Right lobe of liver (tissue), 6 donors: ENCODE data around the gene RABL6. TPM values are rescaled to one million over a fixed set of nuclear protein-coding genes. Genes with fewer than 3 reads are reported as not detected.

ENCODE experiments used
- ATAC-seq, 4 donors: fragments of 200-7000 bp; cut with Tn5 transposase; one replicate each; pipeline ENCODE4 v1.9.1; 2020; ENCODE audit warnings: mild to moderate bottlenecking in 4 of 4, moderate library complexity in 4 of 4
- DNase-seq, 3 donors: peaks; one replicate each; pipeline ENCODE4 v3.0.0-alpha.2; 2020
- H3K27ac ChIP-seq, 3 donors: fragments of 200-600 bp; one replicate each; pipeline ENCODE4 v1.8.0; 2022
- H3K27me3 ChIP-seq, 2 donors: fragments of 200-600 bp; one replicate each; pipeline ENCODE4 v1.8.0; 2022
- H3K36me3 ChIP-seq, 4 donors: fragments of 200-600 bp; sonication (generic) in 1 of 4; one replicate each; pipeline versions ENCODE4 v1.5.1 to v1.8.0; 2017 to 2022; ENCODE audit warnings: control low read depth in 1 of 4
- H3K4me1 ChIP-seq, 4 donors: fragments of 200-600 bp; sonication (generic) in 1 of 4; one replicate each; pipeline versions ENCODE4 v1.5.1 to v1.8.0; 2017 to 2022; ENCODE audit warnings: control low read depth in 1 of 4
- H3K4me3 ChIP-seq, 3 donors: fragments of 200-600 bp; one replicate each; pipeline ENCODE4 v1.8.0; 2022
- H3K9me3 ChIP-seq, 4 donors: fragments of 200-600 bp; sonication (generic) in 1 of 4; one replicate each; pipeline versions ENCODE4 v1.5.1 to v1.8.0; 2017 to 2022; ENCODE audit warnings: control low read depth in 1 of 4
- CTCF ChIP-seq, 4 donors: fragments of 200-600 bp in 3 of 4; fragments of 450-650 bp in 1 of 4; IDR thresholded peaks; one replicate each; pipeline versions ENCODE4 v1.5.1 to v1.8.0; 2016 to 2022; ENCODE audit warnings: antibody characterized with exemption in 4 of 4, mild to moderate bottlenecking in 2 of 4
- POLR2A ChIP-seq: fragments of 450-650 bp; IDR thresholded peaks from one replicate; pipeline ENCODE4 v1.6.1; 2017; ENCODE audit warnings: antibody characterized with exemption, mild to moderate bottlenecking
- WGBS: methylation state at CpG from one replicate; pipeline ENCODE4 v1.1.6; 2018; ENCODE audit warnings: low coverage, low lambda C conversion rate; ENCODE audit not compliant: insufficient coverage; ENCODE audit errors: missing lambda C conversion rate; 5-methylcytosine and 5-hydroxymethylcytosine counted together
- intact Hi-C, 2 donors: fragments of 100-400 bp; cut with DNase I; formaldehyde crosslinking; loops; one replicate each; pipeline versions ENCODE4 v1.11.2 to v1.14.1; 2022
- long read RNA-seq: library from polyadenylated mRNA; unstranded; transcript quantifications from one replicate; pipeline ENCODE4 v2.0.0, GENCODE V29; 2019
- total RNA-seq, 6 experiments: library from RNA; depleted of rRNA in 2 of 6; stranded (reverse); fragments of >200 nt in 2 of 6; fragmentation: NEBNext Ultra II Directional in 3 of 6; extraction: Animal tissue kit (Norgen Biotek cat#: 25700) in 3 of 6; gene quantifications; one replicate each; pipeline versions ENCODE4 v1.1.0 to v1.2.4, GENCODE V29; 2016 to 2023
- donor health status: DM: no; HTN: yes; CAD: no.
- donor health status: DM: no; HTN: no; CAD: no.
- donor health status: DM: no; HTN: no; CAD: no.
- donor health status: DM: no; HTN: yes; CAD: no.
- donor health status: DM: no; HTN: yes; CAD: no.

RABL6 gene
- total RNA-seq, result 10 to 100 TPM in 4 of 6 experiments, 1 to 10 TPM in 2; 8.0 to 14.8 (median 12.4) TPM
- long read RNA-seq, partial matches to known transcripts, result 1 of 1 reads
- long read RNA-seq, other reads (novel, unspliced or antisense), result 0 of 1 reads

GRCh38 chr9:136807281-136808074, at the start of gene RABL6:
Gene RABL6, plus strand, starts transcription at chr9:136807948. Its CDS starts 249 bp downstream, at chr9:136808197.
- Histone ChIP-seq H3K27me3 (no peaks in the 10 kb centered on the region), H3K4me3 (peak within 1 kb of the TSS; percentile 75 to 92 (median 86)), H3K36me3 (peaks cover 0 to 3% (median 0%) of the 10 kb centered on the region in 4 donors), H3K9me3 (no peaks in the 10 kb centered on the region), H3K4me1 (peaks cover 0 to 14% (median 0%) of the 10 kb centered on the region in 4 donors), H3K27ac (peak within 1 kb of the TSS; percentile 77 to 83 (median 83))
- DNase-seq, result peak; percentile 81 to 82 (median 82)
- ATAC-seq, result peak; percentile 79 to 91 (median 84)
- peak in 1 of 4 donors; percentile 4 for TF ChIP-seq CTCF (IDR thresholded peaks at IDR 0.05)
- TF ChIP-seq POLR2A, result peak; percentile 81
- WGBS, result 0% methylated on average over 10 of the region's 96 CpGs
- intact Hi-C loops, result no loop called here

GRCh38 chr9:136759001-136759400, 48.7 kb upstream of the RABL6 start:
- WGBS, result no CpG with 5 or more reads among the region's 9 CpGs
- H3K27me3 ChIP-seq, result no peaks in the 10 kb centered on the region
- no peak for TF ChIP-seq CTCF (IDR thresholded peaks at IDR 0.05)
- TF ChIP-seq POLR2A, result no peak

GRCh38 chr9:136759436-136760325, 48.1 kb upstream of the RABL6 start:
- Histone ChIP-seq H3K9me3 (no peaks in the 10 kb centered on the region), H3K4me3 (no peak overlapping the region), H3K36me3 (no peaks in the 10 kb centered on the region), H3K27me3 (no peaks in the 10 kb centered on the region), H3K27ac (no peak overlapping the region), H3K4me1 (no peaks in the 10 kb centered on the region)
- WGBS, result 55% methylated on average over 3 of the region's 27 CpGs
- intact Hi-C loops, result no loop called here
- DNase-seq (no peak), ATAC-seq (no peak)
- TF ChIP-seq POLR2A, result no peak
- TF ChIP-seq CTCF (IDR thresholded peaks at IDR 0.05), result no peak

More at GRCh38 chr9:136759001-136759400, 48.7 kb upstream of the RABL6 start:
- Histone ChIP-seq H3K36me3 (no peaks in the 10 kb centered on the region), H3K4me3 (no peak overlapping the region), H3K27ac (no peak overlapping the region), H3K4me1 (no peaks in the 10 kb centered on the region), H3K9me3 (no peaks in the 10 kb centered on the region)
- ATAC-seq (no peak), DNase-seq (peak in 1 of 3 donors; percentile 38)
- intact Hi-C loops, result no loop called here

GRCh38 chr9:136760424-136760823, 47.3 kb upstream of the RABL6 start:
- no peak for TF ChIP-seq CTCF (IDR thresholded peaks at IDR 0.05)
- TF ChIP-seq POLR2A, result no peak
- DNase-seq, result peak in 1 of 3 donors; percentile 55
- intact Hi-C loops, result no loop called here
- Histone ChIP-seq H3K27ac (no peak overlapping the region), H3K36me3 (no peaks in the 10 kb centered on the region), H3K4me1 (no peaks in the 10 kb centered on the region), H3K27me3 (no peaks in the 10 kb centered on the region), H3K9me3 (no peaks in the 10 kb centered on the region), H3K4me3 (no peak overlapping the region)
- no peak for ATAC-seq
- WGBS, result no CpG with 5 or more reads among the region's 25 CpGs
